ENCODE data around the gene FAM76A.

Gene FAM76A

GRCh38 chr1:27710574-27710973 is 15.2 kb upstream of the FAM76A start:
- DNase-seq (ENCODE audit: low spot score) (no peak), ATAC-seq (ENCODE audit: low read depth) (no peak)
- TF ChIP-seq, protein P1, sequence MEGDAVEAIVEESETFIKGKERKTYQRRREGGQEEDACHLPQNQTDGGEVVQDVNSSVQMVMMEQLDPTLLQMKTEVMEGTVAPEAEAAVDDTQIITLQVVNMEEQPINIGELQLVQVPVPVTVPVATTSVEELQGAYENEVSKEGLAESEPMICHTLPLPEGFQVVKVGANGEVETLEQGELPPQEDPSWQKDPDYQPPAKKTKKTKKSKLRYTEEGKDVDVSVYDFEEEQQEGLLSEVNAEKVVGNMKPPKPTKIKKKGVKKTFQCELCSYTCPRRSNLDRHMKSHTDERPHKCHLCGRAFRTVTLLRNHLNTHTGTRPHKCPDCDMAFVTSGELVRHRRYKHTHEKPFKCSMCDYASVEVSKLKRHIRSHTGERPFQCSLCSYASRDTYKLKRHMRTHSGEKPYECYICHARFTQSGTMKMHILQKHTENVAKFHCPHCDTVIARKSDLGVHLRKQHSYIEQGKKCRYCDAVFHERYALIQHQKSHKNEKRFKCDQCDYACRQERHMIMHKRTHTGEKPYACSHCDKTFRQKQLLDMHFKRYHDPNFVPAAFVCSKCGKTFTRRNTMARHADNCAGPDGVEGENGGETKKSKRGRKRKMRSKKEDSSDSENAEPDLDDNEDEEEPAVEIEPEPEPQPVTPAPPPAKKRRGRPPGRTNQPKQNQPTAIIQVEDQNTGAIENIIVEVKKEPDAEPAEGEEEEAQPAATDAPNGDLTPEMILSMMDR (IDR thresholded peaks at IDR 0.05; ENCODE audit: poor library complexity, severe bottlenecking): no peak
- H3K9me3 ChIP-seq (ENCODE audit: severe bottlenecking): no peaks in the 10 kb centered on the region
- no peaks in the 10 kb centered on the region for H3K27me3 ChIP-seq (ENCODE audit: insufficient read depth, poor library complexity, severe bottlenecking)
- H3K36me3 ChIP-seq (ENCODE audit: low read depth): no peaks in the 10 kb centered on the region
- no peaks in the 10 kb centered on the region for H3K4me1 ChIP-seq (ENCODE audit: insufficient read depth, poor library complexity, severe bottlenecking)
- no peak overlapping the region for H3K27ac ChIP-seq (ENCODE audit: poor library complexity, severe bottlenecking)
- no peak overlapping the region for H3K4me3 ChIP-seq (ENCODE audit: severe bottlenecking)

- TF ChIP-seq, protein P1 (IDR thresholded peaks at IDR 0.05; ENCODE audit: poor library complexity, severe bottlenecking): no peak
- Histone ChIP-seq H3K27me3 (ENCODE audit: insufficient read depth, poor library complexity, severe bottlenecking) (no peaks in the 10 kb centered on the region), H3K36me3 (ENCODE audit: low read depth) (no peaks in the 10 kb centered on the region), H3K9me3 (ENCODE audit: severe bottlenecking) (no peaks in the 10 kb centered on the region), H3K4me1 (ENCODE audit: insufficient read depth, poor library complexity, severe bottlenecking) (no peaks in the 10 kb centered on the region), H3K4me3 (ENCODE audit: severe bottlenecking) (no peak overlapping the region), H3K27ac (ENCODE audit: poor library complexity, severe bottlenecking) (no peak overlapping the region)
- ATAC-seq (ENCODE audit: low read depth) (no peak), DNase-seq (ENCODE audit: low spot score) (no peak)
Observed at GRCh38 chr1:27713139-27713725, 12.5 kb upstream of the FAM76A start.

DNA sequence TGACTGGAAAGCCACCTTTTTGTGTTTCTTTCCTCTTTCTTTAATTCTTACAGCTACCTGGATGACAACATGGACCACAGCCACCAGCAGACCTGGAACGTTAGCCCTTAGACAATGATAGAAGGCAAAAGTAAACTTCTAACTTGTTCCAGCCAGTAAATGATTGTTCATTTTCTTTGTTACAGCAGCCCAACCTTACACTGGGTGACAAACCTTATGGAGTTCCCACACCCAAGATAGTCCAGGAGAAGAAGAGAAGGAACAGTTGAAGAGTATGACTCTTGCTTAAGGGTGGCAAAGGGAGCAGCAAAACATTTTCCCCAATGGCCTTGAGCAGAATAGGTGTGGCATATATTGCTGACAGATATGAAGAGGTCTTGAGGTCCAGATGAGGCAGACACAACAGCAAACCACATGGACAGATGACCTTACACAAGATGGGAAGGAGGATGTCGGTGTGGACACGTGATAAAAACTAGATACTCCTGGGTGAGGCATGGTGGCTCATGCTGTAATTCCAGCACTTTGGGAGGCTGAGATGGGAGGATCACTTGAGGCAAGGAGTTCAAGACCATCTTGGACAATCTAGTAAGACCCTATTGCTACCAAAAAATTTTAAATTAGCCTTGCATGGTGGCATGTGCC is 11.8 kb upstream of the FAM76A start:
- Histone ChIP-seq H3K4me1 (ENCODE audit: insufficient read depth, poor library complexity, severe bottlenecking) (no peaks in the 10 kb centered on the region), H3K36me3 (ENCODE audit: low read depth) (no peaks in the 10 kb centered on the region), H3K9me3 (ENCODE audit: severe bottlenecking) (no peaks in the 10 kb centered on the region), H3K27me3 (ENCODE audit: insufficient read depth, poor library complexity, severe bottlenecking) (no peaks in the 10 kb centered on the region), H3K27ac (ENCODE audit: poor library complexity, severe bottlenecking) (no peak overlapping the region), H3K4me3 (ENCODE audit: severe bottlenecking) (no peak overlapping the region)
- ATAC-seq (ENCODE audit: low read depth) (no peak), DNase-seq (ENCODE audit: low spot score) (no peak)
- TF ChIP-seq, protein P1 (IDR thresholded peaks at IDR 0.05; ENCODE audit: poor library complexity, severe bottlenecking): no peak

- Histone ChIP-seq H3K4me1 (ENCODE audit: insufficient read depth, poor library complexity, severe bottlenecking) (no peaks in the 10 kb centered on the region), H3K36me3 (ENCODE audit: low read depth) (no peaks in the 10 kb centered on the region), H3K9me3 (ENCODE audit: severe bottlenecking) (no peaks in the 10 kb centered on the region), H3K4me3 (ENCODE audit: severe bottlenecking) (no peak overlapping the region), H3K27ac (ENCODE audit: poor library complexity, severe bottlenecking) (no peak overlapping the region), H3K27me3 (ENCODE audit: insufficient read depth, poor library complexity, severe bottlenecking) (no peaks in the 10 kb centered on the region)
- no peak for ATAC-seq (ENCODE audit: low read depth)
- no peak for DNase-seq (ENCODE audit: low spot score)
- TF ChIP-seq, protein P1 (IDR thresholded peaks at IDR 0.05; ENCODE audit: poor library complexity, severe bottlenecking): no peak
Observed at GRCh38 chr1:27716262-27716895, 9.4 kb upstream of the FAM76A start.
